GM12864 (cell line): ENCODE data around the gene CDH13.

ENCODE experiments used
- DNase-seq: peaks from one replicate; pipeline ENCODE4 v3.0.0-alpha.2; 2011; ENCODE audit warnings: low read depth
- H3K4me3 ChIP-seq: 2 replicates; pipeline ENCODE4 v1.5.1; 2011; ENCODE audit warnings: mild to moderate bottlenecking, low read depth, low read length, control low read depth
- TF ChIP-seq, protein P1 (sequence below): IDR thresholded peaks from 2 replicates; pipeline ENCODE4 v1.5.1; 2011; ENCODE audit warnings: low read depth, mild to moderate bottlenecking, moderate library complexity, low read length, control low read depth, inconsistent platforms; ENCODE audit errors: missing control alignments

Gene CDH13

DNA sequence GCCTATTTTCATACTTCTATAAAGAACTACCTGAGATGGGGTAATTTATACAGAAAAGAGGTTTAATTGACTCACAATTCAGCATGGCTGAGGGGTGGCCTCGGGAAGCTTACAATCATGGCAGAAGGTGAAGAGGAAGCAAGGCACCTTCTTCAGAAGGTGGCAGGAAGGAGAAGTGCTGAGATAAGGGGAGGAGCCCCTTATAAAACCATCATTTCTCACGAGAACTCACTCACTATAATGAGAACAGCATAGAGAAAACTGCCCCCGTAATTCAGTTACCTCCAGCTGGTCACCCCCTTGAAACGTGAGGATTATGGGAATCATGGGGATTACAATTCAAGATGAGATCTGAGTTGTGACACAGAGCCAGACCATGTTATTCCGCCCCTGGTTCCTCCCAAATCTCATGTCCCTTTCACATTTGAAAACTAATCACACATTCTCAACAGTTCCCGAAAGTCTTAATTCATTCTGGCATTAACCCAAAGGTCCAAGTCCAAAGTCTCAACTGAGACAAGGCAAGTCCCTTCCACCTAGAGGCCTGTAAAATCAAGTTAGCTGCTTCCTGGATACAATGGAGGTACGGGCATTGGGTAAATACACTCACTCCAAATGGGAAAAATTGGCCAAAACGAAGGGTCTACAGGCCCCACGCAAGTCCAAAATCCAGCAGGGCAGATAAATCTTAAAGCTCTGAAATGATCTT, 237.7 kb downstream of the CDH13 start:
- TF ChIP-seq, protein P1, sequence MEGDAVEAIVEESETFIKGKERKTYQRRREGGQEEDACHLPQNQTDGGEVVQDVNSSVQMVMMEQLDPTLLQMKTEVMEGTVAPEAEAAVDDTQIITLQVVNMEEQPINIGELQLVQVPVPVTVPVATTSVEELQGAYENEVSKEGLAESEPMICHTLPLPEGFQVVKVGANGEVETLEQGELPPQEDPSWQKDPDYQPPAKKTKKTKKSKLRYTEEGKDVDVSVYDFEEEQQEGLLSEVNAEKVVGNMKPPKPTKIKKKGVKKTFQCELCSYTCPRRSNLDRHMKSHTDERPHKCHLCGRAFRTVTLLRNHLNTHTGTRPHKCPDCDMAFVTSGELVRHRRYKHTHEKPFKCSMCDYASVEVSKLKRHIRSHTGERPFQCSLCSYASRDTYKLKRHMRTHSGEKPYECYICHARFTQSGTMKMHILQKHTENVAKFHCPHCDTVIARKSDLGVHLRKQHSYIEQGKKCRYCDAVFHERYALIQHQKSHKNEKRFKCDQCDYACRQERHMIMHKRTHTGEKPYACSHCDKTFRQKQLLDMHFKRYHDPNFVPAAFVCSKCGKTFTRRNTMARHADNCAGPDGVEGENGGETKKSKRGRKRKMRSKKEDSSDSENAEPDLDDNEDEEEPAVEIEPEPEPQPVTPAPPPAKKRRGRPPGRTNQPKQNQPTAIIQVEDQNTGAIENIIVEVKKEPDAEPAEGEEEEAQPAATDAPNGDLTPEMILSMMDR = no peak
- DNase-seq = no peak
- no peak overlapping the region for H3K4me3 ChIP-seq

GRCh38 chr16:82865412-82865811, 238.6 kb downstream of the CDH13 start:
- TF ChIP-seq, protein P1 = no peak
- no peak for DNase-seq
- no peak overlapping the region for H3K4me3 ChIP-seq

- DNase-seq = no peak
- H3K4me3 ChIP-seq = no peak overlapping the region
- TF ChIP-seq, protein P1 = no peak
Observed at GRCh38 chr16:82867485-82867884, 240.7 kb downstream of the CDH13 start.

DNA sequence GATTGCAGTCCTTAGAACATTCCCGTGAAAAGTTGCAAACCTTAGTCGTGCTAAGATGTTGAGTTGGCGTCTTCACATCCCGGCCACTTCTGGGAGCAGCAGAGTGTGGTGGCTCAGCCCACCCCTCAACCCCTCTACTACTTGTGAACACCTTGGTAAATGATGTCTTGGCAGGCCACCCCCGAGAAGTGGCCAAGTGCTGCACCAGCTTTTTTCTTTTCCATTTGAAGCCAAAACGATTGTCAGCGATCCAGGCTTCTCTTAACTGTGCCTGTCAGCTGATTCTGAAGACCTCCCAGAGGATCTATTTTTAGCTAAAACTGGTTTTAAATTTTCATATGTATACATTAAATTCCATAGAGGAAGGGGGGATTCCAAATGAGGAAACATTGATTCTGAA, 247.5 kb downstream of the CDH13 start:
- no peak for DNase-seq
- H3K4me3 ChIP-seq = no peak overlapping the region
- TF ChIP-seq, protein P1 = no peak

GRCh38 chr16:82874672-82875071, 247.9 kb downstream of the CDH13 start:
- no peak for DNase-seq
- TF ChIP-seq, protein P1 = no peak
- H3K4me3 ChIP-seq = no peak overlapping the region

DNA sequence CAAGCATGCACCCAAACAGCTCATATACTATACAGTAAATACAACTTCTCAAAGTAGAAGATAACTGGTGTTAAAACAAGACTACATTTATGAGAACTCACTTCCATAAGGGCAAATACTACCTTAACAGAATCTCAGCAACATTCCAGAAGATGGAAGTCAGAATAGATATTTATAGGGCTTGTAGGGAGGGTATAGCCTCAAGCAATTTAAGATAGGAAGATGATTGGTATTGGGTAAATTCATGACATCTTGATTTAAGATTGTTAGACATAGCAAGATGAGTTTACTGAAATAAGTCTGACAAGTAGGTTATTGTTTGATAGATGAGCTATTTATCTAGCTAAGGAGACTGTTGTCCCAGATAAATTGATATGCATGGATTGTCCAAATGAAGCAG, 250.2 kb downstream of the CDH13 start:
- H3K4me3 ChIP-seq = no peak overlapping the region
- TF ChIP-seq, protein P1 = no peak
- DNase-seq = no peak

- no peak for DNase-seq
- no peak overlapping the region for H3K4me3 ChIP-seq
- TF ChIP-seq, protein P1 = no peak
Observed at GRCh38 chr16:82878466-82878865, 251.7 kb downstream of the CDH13 start.
